HEK293T (cell line): ENCODE results near the gene PAX2.

Experiments used
- BHLHE40 ChIP-seq: fragments of 450-650 bp; IDR thresholded peaks from 2 replicates; pipeline ENCODE4 v1.6.1; 2016; ENCODE audit warnings: mild to moderate bottlenecking, moderate library complexity, borderline replicate concordance
- CTBP1 ChIP-seq: fragments of 450-650 bp; IDR thresholded peaks from 2 replicates; pipeline ENCODE4 v1.6.1; 2016; ENCODE audit warnings: borderline replicate concordance
- ELF4 ChIP-seq: fragments of 450-650 bp; IDR thresholded peaks from 2 replicates; pipeline ENCODE4 v1.6.1; 2017; ENCODE audit warnings: antibody characterized with exemption
- FOXA1 ChIP-seq: fragments of 450-650 bp; IDR thresholded peaks from 2 replicates; pipeline ENCODE4 v1.6.1; 2016; ENCODE audit warnings: mild to moderate bottlenecking
- FOXK2 ChIP-seq: fragments of 450-650 bp; IDR thresholded peaks from 2 replicates; pipeline ENCODE4 v1.6.1; 2016; ENCODE audit warnings: mild to moderate bottlenecking
- FOXM1 ChIP-seq: fragments of 450-650 bp; IDR thresholded peaks from 2 replicates; pipeline ENCODE4 v1.6.1; 2017; ENCODE audit warnings: mild to moderate bottlenecking, borderline replicate concordance
- L3MBTL2 ChIP-seq: fragments of 450-650 bp; conservative IDR thresholded peaks from 2 replicates; pipeline ENCODE4 v1.6.1; 2016; ENCODE audit warnings: mild to moderate bottlenecking
- NFRKB ChIP-seq: fragments of 450-650 bp; IDR thresholded peaks from 2 replicates; pipeline ENCODE4 v1.6.1; 2016; ENCODE audit warnings: mild to moderate bottlenecking, moderate library complexity
- PKNOX1 ChIP-seq: fragments of 450-650 bp; IDR thresholded peaks from 2 replicates; pipeline ENCODE4 v1.6.1; 2016
- SP1 ChIP-seq: fragments of 450-650 bp; IDR thresholded peaks from 2 replicates; pipeline ENCODE4 v1.6.1; 2017
- SUZ12 ChIP-seq: fragments of 450-650 bp; IDR thresholded peaks from 2 replicates; pipeline ENCODE4 v1.6.1; 2016; ENCODE audit warnings: mild to moderate bottlenecking
- TARDBP ChIP-seq: fragments of 450-650 bp; IDR thresholded peaks from 2 replicates; pipeline ENCODE4 v1.6.1; 2016
- ZNF384 ChIP-seq: fragments of 450-650 bp; IDR thresholded peaks from 2 replicates; pipeline ENCODE4 v1.6.1; 2016

- no peak for TF ChIP-seq SP1
- TF ChIP-seq SUZ12 = no peak
- no peak for TF ChIP-seq FOXA1
- TF ChIP-seq ZNF384 = no peak
- TF ChIP-seq CTBP1 = no peak
- no peak for TF ChIP-seq TARDBP
- TF ChIP-seq ELF4 = no peak
- no peak for TF ChIP-seq L3MBTL2
- TF ChIP-seq BHLHE40 = no peak
- no peak for TF ChIP-seq PKNOX1
- TF ChIP-seq NFRKB = no peak
- TF ChIP-seq FOXM1 = no peak
- TF ChIP-seq FOXK2 = no peak
Observed at GRCh38 chr10:100715101-100715444, 30.3 kb upstream of the PAX2 start.
